KMS-11 (cell line): Measurements from ENCODE around the gene DHX8.
"Not testable (repeated sequence)": the region's sequence is repeated elsewhere in the genome, so short reads cannot be mapped to it uniquely, and the experiment has no call there.

Experiments
- H2AFZ ChIP-seq: fragments of 200-600 bp; sonication (generic); 2 replicates; pipeline ENCODE4 v1.6.1; 2016; ENCODE audit warnings: antibody characterized with exemption, mixed run types, low read depth
- H3K27ac ChIP-seq: fragments of 200-600 bp; sonication (generic); 2 replicates; pipeline ENCODE4 v1.6.1; 2016; ENCODE audit warnings: mild to moderate bottlenecking, mixed run types
- H3K27me3 ChIP-seq: fragments of 200-600 bp; sonication (generic); 2 replicates; pipeline ENCODE4 v1.6.1; 2017; ENCODE audit warnings: mild to moderate bottlenecking, low read depth, mixed run types, moderate library complexity; ENCODE audit not compliant: insufficient read depth
- H3K36me3 ChIP-seq: fragments of 200-600 bp; sonication (generic); 2 replicates; pipeline ENCODE4 v1.6.1; 2017; ENCODE audit warnings: mild to moderate bottlenecking, mixed run types; ENCODE audit not compliant: insufficient read depth
- H3K4me1 ChIP-seq: fragments of 200-600 bp; sonication (generic); 2 replicates; pipeline ENCODE4 v1.6.1; 2016; ENCODE audit warnings: mild to moderate bottlenecking, low read depth, mixed run types; ENCODE audit not compliant: poor library complexity, severe bottlenecking
- H3K4me2 ChIP-seq: fragments of 200-600 bp; sonication (generic); 2 replicates; pipeline ENCODE4 v1.7.0; 2016; ENCODE audit warnings: mild to moderate bottlenecking, mixed run types
- H3K4me3 ChIP-seq: fragments of 200-600 bp; sonication (generic); IDR thresholded peaks from 2 replicates; pipeline ENCODE4 v1.6.1; 2017; ENCODE audit warnings: low read depth, low read length, mixed read lengths; ENCODE audit not compliant: insufficient read depth
- H3K79me2 ChIP-seq: fragments of 200-600 bp; sonication (generic); 2 replicates; pipeline ENCODE4 v1.6.1; 2016; ENCODE audit warnings: low read depth, mixed run types; ENCODE audit not compliant: insufficient read depth
- H3K9ac ChIP-seq: fragments of 200-600 bp; sonication (generic); 2 replicates; pipeline ENCODE4 v1.6.1; 2016; ENCODE audit warnings: mild to moderate bottlenecking, mixed run types
- H4K20me1 ChIP-seq: fragments of 200-600 bp; sonication (generic); 2 replicates; pipeline ENCODE4 v1.6.1; 2016; ENCODE audit warnings: mild to moderate bottlenecking, mixed run types; ENCODE audit not compliant: insufficient read depth
- TF ChIP-seq, protein P1 (sequence below): fragments of 200-600 bp; sonication (generic); conservative IDR thresholded peaks from 2 replicates; pipeline ENCODE4 v1.6.1; 2017; ENCODE audit warnings: low read depth, mild to moderate bottlenecking, antibody characterized with exemption, low read length, moderate library complexity, mixed read lengths

DHX8 gene

DNA sequence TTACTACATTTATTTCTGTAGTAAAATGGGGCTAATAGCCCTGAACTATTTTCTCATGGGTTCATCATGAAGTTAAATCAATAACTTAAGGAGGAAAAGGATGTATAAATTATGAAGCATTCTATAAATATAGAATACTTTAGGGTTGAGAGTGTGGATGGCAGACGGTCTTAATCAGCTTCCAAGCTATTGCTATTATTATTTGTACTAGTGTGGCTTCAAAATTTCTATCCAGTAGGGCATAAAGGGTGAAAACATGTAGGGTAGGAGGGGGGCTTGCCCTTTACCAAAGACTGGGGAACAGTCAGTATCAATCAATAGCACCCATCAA lies 26.4 kb upstream of the DHX8 start:
- Histone ChIP-seq H3K36me3 (no peaks in the 10 kb centered on the region), H3K4me2 (no peak overlapping the region), H3K9ac (no peak overlapping the region), H4K20me1 (no peaks in the 10 kb centered on the region), H3K4me3 (no peak overlapping the region), H3K27ac (no peak overlapping the region), H3K27me3 (no peaks in the 10 kb centered on the region), H3K79me2 (no peaks in the 10 kb centered on the region), H3K4me1 (peaks cover 5% of the 10 kb centered on the region), H2AFZ (no peak overlapping the region)
- TF ChIP-seq, protein P1, sequence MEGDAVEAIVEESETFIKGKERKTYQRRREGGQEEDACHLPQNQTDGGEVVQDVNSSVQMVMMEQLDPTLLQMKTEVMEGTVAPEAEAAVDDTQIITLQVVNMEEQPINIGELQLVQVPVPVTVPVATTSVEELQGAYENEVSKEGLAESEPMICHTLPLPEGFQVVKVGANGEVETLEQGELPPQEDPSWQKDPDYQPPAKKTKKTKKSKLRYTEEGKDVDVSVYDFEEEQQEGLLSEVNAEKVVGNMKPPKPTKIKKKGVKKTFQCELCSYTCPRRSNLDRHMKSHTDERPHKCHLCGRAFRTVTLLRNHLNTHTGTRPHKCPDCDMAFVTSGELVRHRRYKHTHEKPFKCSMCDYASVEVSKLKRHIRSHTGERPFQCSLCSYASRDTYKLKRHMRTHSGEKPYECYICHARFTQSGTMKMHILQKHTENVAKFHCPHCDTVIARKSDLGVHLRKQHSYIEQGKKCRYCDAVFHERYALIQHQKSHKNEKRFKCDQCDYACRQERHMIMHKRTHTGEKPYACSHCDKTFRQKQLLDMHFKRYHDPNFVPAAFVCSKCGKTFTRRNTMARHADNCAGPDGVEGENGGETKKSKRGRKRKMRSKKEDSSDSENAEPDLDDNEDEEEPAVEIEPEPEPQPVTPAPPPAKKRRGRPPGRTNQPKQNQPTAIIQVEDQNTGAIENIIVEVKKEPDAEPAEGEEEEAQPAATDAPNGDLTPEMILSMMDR, result no peak

GRCh38 chr17:43459878-43460277 lies 23.9 kb upstream of the DHX8 start:
- not testable (repeated sequence) for H3K27me3 ChIP-seq, H2AFZ ChIP-seq, H3K27ac ChIP-seq, H3K79me2 ChIP-seq, H3K4me2 ChIP-seq, H3K9ac ChIP-seq, H3K4me3 ChIP-seq, H3K36me3 ChIP-seq, H3K4me1 ChIP-seq, H4K20me1 ChIP-seq

GRCh38 chr17:43461185-43461584 lies 22.6 kb upstream of the DHX8 start:
- H4K20me1 ChIP-seq, result no peaks in the 10 kb centered on the region
- H3K4me3 ChIP-seq, result no peak overlapping the region
- no peak overlapping the region for H3K9ac ChIP-seq
- H3K27me3 ChIP-seq, result no peaks in the 10 kb centered on the region
- peaks cover 5% of the 10 kb centered on the region for H3K4me1 ChIP-seq
- H3K4me2 ChIP-seq, result no peak overlapping the region
- no peaks in the 10 kb centered on the region for H3K36me3 ChIP-seq
- TF ChIP-seq, protein P1, result no peak
- H3K79me2 ChIP-seq, result no peaks in the 10 kb centered on the region
- no peak overlapping the region for H3K27ac ChIP-seq
- no peak overlapping the region for H2AFZ ChIP-seq

GRCh38 chr17:43462569-43462968 lies 21.2 kb upstream of the DHX8 start:
- not testable (repeated sequence) for H3K4me2 ChIP-seq, H3K4me3 ChIP-seq, H3K4me1 ChIP-seq, H2AFZ ChIP-seq, H3K36me3 ChIP-seq, H3K27me3 ChIP-seq, H4K20me1 ChIP-seq, H3K9ac ChIP-seq, H3K79me2 ChIP-seq, H3K27ac ChIP-seq

GRCh38 chr17:43463241-43463640 lies 20.5 kb upstream of the DHX8 start:
- no peak overlapping the region for H2AFZ ChIP-seq
- H3K4me2 ChIP-seq, result no peak overlapping the region
- H4K20me1 ChIP-seq, result no peaks in the 10 kb centered on the region
- H3K79me2 ChIP-seq, result no peaks in the 10 kb centered on the region
- H3K9ac ChIP-seq, result no peak overlapping the region
- H3K4me3 ChIP-seq, result no peak overlapping the region
- TF ChIP-seq, protein P1, result no peak
- no peaks in the 10 kb centered on the region for H3K4me1 ChIP-seq
- no peaks in the 10 kb centered on the region for H3K36me3 ChIP-seq
- no peak overlapping the region for H3K27ac ChIP-seq
- H3K27me3 ChIP-seq, result no peaks in the 10 kb centered on the region

DNA sequence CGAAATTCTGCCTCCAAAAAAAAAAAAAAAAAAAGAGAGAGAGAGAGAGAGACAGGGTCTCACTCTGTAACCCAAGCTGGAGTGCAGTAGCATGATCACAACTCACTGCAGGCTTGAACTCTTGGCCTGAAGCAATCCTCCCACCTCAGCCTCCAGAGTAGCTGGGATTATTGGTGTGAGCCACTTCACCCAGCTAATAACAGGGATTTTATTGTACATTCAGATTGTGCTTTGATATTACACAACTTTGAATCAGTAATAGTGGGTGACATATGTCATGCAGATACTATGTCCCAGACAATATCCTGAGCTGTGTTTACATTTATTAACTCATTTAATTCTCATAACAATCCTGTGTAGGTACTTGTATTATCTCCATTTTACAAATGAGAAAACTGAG lies 19.7 kb upstream of the DHX8 start:
- Histone ChIP-seq H3K4me1 (no peaks in the 10 kb centered on the region), H3K79me2 (no peaks in the 10 kb centered on the region), H3K4me3 (no peak overlapping the region), H3K36me3 (no peaks in the 10 kb centered on the region), H4K20me1 (no peaks in the 10 kb centered on the region), H3K9ac (no peak overlapping the region), H2AFZ (no peak overlapping the region), H3K4me2 (no peak overlapping the region), H3K27me3 (no peaks in the 10 kb centered on the region), H3K27ac (no peak overlapping the region)
- TF ChIP-seq, protein P1, result no peak
